NCI-H82 treated with DMSO at 0.1 percent for 48 hours (cell line): ENCODE results near the gene CEP350.

ENCODE experiments used
- DNase-seq: peaks from one replicate; lab custom pipeline; 2025; ENCODE audit not compliant: unreplicated experiment; lab: John Stamatoyannopoulos, UW

The CEP350 gene

GRCh38 chr1:180046674-180047073, 92.1 kb downstream of the CEP350 start:
- DNase-seq = no peak

DNA sequence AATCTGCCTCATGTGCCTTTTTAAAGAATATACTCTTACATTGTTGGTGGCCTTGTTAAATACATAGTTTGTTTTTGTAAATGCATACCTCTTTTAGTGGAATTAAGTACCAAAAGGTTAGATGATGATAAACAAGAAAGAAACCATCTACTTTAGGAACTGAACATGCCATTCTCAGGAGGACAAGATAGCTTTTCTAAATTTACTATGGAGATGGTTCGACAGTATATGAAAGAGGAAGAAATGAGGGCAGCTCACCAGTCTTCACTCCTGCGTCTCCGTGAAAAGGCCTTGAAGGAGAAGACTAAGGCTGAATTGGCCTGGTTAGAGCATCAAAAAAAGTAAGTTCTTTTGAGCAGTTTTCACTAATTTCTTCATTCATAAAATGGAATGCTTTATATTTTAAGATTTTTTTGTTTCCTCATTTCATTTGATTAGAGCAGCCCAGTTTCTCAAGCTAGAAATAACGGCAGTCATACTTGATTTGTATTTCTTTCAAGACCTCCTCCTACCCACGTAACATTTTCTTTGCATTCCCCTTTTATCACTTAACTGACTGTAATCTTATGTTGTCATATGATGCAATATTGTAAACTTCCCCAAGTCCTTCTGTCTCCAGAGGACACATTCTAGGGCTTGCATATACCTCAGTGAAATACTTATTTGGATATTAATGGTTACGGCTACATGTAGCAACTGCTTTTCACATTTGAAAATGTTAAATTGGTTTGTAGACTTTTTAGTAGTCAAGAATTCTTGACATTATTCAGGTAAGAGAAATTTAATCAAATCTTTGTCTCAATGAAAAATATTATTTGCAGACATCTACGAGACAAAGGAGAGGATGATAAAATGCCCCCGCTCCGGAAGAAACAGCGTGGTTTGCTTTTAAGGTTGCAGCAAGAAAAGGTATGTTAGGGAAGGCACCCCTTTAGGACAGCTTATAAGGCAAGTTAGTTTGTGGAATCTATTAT, 99.3 kb downstream of the CEP350 start:
- DNase-seq = no peak

DNA sequence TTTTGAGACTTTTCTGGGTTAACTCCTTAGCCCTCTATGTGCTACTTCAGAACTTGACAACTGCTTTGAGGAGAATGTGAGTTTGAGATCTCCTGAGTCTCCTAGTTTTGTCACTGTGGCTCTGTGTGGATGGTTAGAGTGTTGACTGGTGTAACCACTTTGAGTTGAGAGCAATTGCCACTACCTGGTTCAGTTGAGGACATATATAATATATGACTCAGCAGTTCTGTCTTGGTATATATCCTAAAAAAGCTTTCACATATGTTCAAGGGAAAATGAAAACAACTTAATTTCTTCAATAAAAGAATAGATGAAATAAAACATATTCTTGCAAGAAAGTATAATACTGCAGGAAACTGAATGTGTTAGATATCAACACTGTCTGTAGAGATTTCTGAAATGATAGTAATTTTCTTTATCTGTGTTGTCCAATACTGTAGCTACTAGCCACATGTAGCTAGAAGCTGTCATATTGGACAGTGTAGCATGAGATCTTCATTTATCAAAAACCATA, 103.3 kb downstream of the CEP350 start:
- DNase-seq = no peak

DNA sequence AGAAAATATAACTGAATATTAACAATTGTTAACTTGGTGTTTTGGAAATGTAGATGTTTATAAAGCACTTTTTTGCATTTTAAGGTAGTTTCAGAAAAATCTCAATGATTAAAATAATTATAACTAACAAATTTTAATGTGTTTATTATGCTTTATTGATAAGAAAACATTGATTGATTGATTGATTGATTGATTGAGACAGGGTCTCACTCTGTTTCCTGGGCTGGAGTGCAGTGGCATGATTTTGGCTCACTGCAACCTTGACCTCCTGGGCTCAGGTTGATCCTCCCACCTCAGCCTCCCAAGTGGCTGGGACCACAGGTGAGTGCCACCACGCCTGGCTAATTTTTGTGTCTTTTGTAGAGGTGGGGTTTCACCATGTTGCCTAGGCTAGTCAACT, 106.4 kb downstream of the CEP350 start:
- DNase-seq = no peak

DNA sequence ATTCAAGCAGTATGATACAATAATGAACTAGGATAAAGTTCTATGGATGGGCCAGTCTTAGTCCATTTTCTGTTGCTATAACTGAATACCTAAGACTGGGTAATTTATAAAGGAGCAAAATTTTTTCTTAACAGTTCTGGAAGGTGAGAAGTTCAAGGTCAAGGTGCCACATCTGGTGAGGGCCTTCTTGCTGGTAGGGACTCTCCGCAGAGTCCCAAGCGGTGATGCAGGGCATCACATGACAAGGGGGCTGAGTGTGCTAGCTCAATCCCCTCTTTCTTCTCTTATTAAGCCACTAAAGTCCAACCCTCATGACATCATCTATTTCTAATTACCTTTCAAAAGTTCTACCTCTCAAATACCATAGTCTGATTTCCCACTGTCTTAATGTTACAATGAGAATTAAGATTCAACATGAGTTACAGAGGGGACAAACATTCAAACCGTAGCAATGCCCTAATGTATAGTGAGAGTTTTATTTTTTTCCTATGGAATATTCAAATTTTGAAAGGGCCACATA, 107.9 kb downstream of the CEP350 start:
- no peak for DNase-seq

DNA sequence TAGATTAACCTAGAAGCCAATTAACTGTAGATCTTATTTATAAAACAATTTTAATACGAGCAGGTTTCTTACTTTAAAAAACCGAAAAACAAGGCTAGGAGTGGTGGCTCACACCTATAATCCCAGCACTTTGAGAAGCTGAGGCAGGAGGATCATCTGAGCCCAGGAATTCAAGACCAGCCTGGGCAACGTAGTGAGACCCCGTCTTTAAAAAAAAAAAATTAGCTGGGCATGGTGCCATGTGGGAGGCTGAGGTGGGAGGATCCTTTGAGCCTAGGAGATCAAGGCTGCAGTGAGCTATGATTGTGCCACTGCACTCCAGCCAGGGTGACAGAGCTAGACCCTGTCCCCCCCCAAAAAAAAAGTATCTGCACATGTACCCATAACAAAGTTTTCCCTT, 110.8 kb downstream of the CEP350 start:
- DNase-seq = no peak

GRCh38 chr1:180066150-180066549, 111.5 kb downstream of the CEP350 start:
- DNase-seq = no peak

GRCh38 chr1:180070286-180070685, 115.7 kb downstream of the CEP350 start:
- no peak for DNase-seq

DNA sequence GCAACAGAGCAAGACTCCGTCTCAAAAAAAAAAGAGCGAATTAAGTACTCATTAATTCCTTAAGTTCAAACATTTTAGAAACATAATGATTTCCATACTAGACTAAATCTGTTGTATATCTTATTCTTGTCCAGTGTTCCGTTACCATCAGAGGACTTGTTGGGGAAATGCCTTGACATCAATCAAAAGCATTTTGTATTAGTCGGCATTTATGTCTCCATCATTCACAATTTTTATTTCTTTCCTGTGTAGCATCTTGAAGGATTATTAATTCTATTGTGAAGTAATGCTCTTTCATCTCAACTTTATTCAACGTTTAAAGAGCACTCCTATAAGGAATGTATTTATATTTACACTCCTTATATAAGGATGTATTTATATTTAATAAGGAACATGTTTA, 117.1 kb downstream of the CEP350 start:
- DNase-seq = no peak

DNA sequence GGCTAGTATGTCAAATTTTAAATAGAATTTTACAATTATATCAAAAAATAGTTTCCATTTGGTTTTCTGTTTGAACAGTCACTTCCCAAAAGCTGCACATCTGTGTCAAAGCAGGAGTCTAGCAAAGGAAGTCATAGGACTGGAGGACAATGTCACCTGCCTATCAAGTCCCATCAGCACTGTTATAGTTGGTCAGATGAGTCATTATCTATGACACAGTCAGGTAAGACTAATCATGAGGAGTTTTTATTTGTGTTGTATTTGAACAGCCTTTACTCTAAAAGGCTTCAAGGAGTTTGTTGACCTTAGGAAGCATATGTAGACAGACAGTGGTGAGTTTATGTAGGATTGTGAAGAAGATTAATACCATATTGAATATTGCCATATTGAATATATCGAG, 125.8 kb downstream of the CEP350 start:
- no peak for DNase-seq

DNA sequence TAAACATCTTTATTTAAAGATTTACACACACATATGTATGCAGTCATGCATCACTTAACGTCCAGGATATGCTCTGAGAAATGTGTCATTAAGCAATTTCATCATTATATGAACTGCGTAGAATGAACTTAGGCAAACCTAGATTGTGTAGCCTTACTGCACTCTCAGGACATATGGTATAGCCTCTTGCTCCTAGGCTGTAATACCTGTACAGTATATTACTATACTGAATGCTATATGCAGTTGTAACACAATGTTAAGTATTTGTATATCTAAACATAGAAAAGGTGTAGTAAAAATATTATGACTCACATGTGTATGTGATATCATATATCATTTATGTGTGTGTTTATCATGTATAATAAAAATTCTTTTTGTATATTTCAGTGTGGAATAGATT, 126.9 kb downstream of the CEP350 start:
- no peak for DNase-seq

GRCh38 chr1:180083164-180083563, 128.6 kb downstream of the CEP350 start:
- DNase-seq = no peak

GRCh38 chr1:180084867-180085266, 130.3 kb downstream of the CEP350 start:
- DNase-seq = no peak

DNA sequence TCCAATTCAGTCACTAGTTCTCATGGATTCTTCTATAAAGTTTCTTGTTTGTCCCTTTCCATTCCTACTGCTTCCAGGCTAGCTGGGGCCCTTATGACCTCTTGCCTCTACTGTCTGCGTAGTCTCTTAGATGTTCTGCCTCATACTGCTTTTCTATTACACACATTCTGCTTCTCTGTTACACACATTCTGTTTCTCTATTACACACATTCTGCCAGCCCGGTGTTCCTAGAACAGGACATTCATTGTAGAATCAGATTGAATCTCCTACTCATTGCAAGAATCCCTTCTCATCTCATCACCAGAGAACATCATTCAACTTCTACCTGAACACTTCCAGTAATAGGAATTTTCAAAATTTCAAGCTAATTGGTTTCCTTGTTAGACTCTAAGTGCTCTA, 130.7 kb downstream of the CEP350 start:
- no peak for DNase-seq

DNA sequence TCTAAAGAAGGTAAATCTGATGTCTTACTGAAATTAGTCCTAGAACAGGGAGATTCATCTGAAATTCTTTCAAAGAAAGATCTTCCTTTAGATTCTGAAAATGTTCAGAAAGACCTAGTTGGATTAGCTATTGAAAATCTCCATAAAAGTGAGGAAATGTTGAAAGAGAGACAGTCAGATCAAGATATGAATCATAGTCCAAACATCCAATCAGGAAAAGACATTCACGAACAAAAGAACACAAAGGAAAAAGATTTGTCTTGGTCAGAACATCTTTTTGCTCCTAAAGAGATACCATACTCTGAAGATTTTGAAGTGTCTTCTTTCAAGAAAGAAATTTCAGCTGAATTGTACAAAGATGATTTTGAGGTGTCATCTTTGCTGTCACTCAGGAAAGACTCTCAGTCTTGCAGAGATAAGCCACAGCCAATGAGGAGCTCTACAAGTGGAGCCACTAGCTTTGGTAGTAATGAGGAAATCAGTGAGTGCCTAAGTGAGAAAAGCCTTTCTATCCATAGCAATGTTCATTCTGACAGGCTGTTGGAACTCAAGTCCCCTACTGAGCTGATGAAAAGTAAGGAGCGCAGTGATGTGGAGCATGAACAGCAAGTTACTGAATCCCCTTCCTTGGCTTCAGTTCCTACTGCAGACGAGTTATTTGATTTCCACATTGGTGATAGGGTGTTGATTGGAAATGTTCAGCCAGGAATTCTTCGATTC, 138.5 kb downstream of the CEP350 start:
- no peak for DNase-seq

- no peak for DNase-seq
Measured at GRCh38 chr1:180094705-180095295, 140.2 kb downstream of the CEP350 start.

GRCh38 chr1:180096584-180097325, 142.1 kb downstream of the CEP350 start:
- no peak for DNase-seq

- no peak for DNase-seq
Measured at GRCh38 chr1:180097326-180097605, 142.7 kb downstream of the CEP350 start.

DNA sequence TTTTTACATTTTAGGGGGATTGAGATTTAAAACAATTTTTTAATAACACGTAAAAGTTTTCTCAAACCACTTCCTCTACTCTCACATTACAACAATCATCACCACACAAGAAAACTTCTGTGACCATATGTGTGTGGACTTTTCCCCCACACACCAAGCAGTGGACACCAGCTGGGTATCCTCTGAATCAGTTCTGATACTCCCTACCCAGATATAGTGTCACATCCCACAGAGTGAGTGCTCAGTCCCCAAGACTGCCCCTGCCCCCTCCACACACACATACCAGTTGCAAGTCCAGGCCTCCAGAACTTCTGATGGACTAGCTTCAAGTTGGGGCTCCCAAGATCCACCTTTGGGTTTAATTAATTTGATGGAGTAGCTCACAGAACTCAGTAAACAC, 146.8 kb downstream of the CEP350 start:
- no peak for DNase-seq

- no peak for DNase-seq
Measured at GRCh38 chr1:180103819-180104218, 149.2 kb downstream of the CEP350 start.

- DNase-seq = no peak
Measured at GRCh38 chr1:180112091-180112490, 157.5 kb downstream of the CEP350 start.
